Measurements from ENCODE around the gene RPS8.

GRCh38 chr1:44759077-44759476, 16.3 kb upstream of the RPS8 start:
- TF ChIP-seq POLR2AphosphoS5 (IDR thresholded peaks at IDR 0.05) (no peak), CTCF (IDR thresholded peaks at IDR 0.05) (no peak), EP300 (IDR thresholded peaks at IDR 0.05) (no peak), POLR2A (IDR thresholded peaks at IDR 0.05) (no peak)
